Panc1 (cell line): ENCODE measurements around the gene DESI1. TPM values are rescaled to one million over a fixed set of nuclear protein-coding genes. Genes with fewer than 3 reads are reported as not detected.

Experiments used
- ATAC-seq: fragments of 200-7000 bp; cut with Tn5 transposase; 2 replicates; pipeline ENCODE4 v1.9.1; 2020; ENCODE audit warnings: mild to moderate bottlenecking, moderate library complexity
- BruUV-seq: library from RNA; stranded (reverse); fragments of 400-500 nt; replicated peaks from 2 replicates; lab custom pipeline; 2021; lab: Mats Ljungman, UMichigan
- CTCF ChIA-PET: fragments of 300-600 bp; sonication (Branson Sonifier 250); formaldehyde crosslinking; loops from one replicate; lab custom pipeline; 2022; ENCODE audit warnings: antibody characterized with exemption; lab: Charles Lee
- POLR2A ChIA-PET: fragments of 300-600 bp; sonication (Branson Sonifier 250); formaldehyde crosslinking; loops from one replicate; lab custom pipeline; 2022; ENCODE audit warnings: antibody characterized with exemption; lab: Charles Lee
- DNase-seq: peaks from one replicate; pipeline ENCODE4 v3.0.0-alpha.2; 2010; ENCODE audit warnings: low read depth, low spot score
- H3K27ac ChIP-seq: 2 replicates; pipeline ENCODE4 v1.5.1; 2011; ENCODE audit warnings: mild to moderate bottlenecking, low read length, inconsistent platforms
- H3K27me3 ChIP-seq: fragments of 200-500 bp; sonication (Bioruptor generic); 2 replicates; pipeline ENCODE4 v1.6.0; 2014; ENCODE audit warnings: low read length, inconsistent platforms; ENCODE audit not compliant: control insufficient read depth, insufficient read depth
- H3K36me3 ChIP-seq: fragments of 200-500 bp; sonication (Bioruptor generic); 2 replicates; pipeline ENCODE4 v1.5.1; 2014; ENCODE audit warnings: inconsistent platforms, mild to moderate bottlenecking, low read length, moderate library complexity; ENCODE audit not compliant: control insufficient read depth, insufficient read depth
- H3K4me1 ChIP-seq: 2 replicates; pipeline ENCODE4 v1.5.1; 2011; ENCODE audit warnings: inconsistent platforms, mild to moderate bottlenecking, low read length, moderate library complexity; ENCODE audit not compliant: control insufficient read depth, insufficient read depth
- H3K4me3 ChIP-seq, 2 experiments: 2 replicates each; pipeline ENCODE4 v1.5.1; 2011 to 2012; ENCODE audit warnings: low read depth in 2 of 2, low read length in 2 of 2, mild to moderate bottlenecking in 2 of 2, inconsistent platforms in 1 of 2, moderate library complexity in 1 of 2
- H3K9me3 ChIP-seq: fragments of 200-500 bp; sonication (Bioruptor generic); 2 replicates; pipeline ENCODE4 v1.5.1; 2014; ENCODE audit warnings: low read depth, mild to moderate bottlenecking, inconsistent platforms, low read length, moderate library complexity; ENCODE audit not compliant: control insufficient read depth, insufficient read depth
- POLR2AphosphoS5 ChIP-seq: IDR thresholded peaks from 2 replicates; pipeline ENCODE4 v1.6.1; 2012; ENCODE audit warnings: mild to moderate bottlenecking, low read depth, low read length, moderate library complexity
- SIN3A ChIP-seq: IDR thresholded peaks from 2 replicates; pipeline ENCODE4 v1.6.1; 2012; ENCODE audit warnings: low read depth, mild to moderate bottlenecking, low read length, moderate library complexity, borderline replicate concordance; ENCODE audit not compliant: insufficient read depth
- TCF7L2 ChIP-seq: IDR thresholded peaks from 2 replicates; pipeline ENCODE4 v1.6.1; 2011; ENCODE audit warnings: mild to moderate bottlenecking, low read depth, low read length, inconsistent platforms
- in situ Hi-C: cut with HindIII; loops from 2 replicates; pipeline ENCODE4 v1.10.0; 2016; ENCODE audit warnings: low sequenced_read_pairs, low pct_unique_long_range_greater_than_20kb
- intact Hi-C: fragments of 100-400 bp; cut with micrococcal nuclease; formaldehyde crosslinking; loops from one replicate; pipeline ENCODE4 v1.10.0; 2022; ENCODE audit not compliant: unreplicated experiment
- total RNA-seq: library from RNA; stranded (reverse); gene quantifications from one replicate; pipeline ENCODE4 v1.2.1, GENCODE V29; 2021; ENCODE audit not compliant: unreplicated experiment
- TF ChIP-seq, protein P1 (sequence below), 2 experiments: IDR thresholded peaks; 2 replicates each; pipeline ENCODE4 v1.6.1; 2011 to 2012; ENCODE audit warnings: low read depth in 2 of 2, control low read depth in 1 of 2, low read length in 1 of 2, mild to moderate bottlenecking in 1 of 2, moderate library complexity in 1 of 2; ENCODE audit not compliant: insufficient read depth in 1 of 2
- TF ChIP-seq, protein P2 (sequence below): fragments of 450-650 bp; IDR thresholded peaks from 2 replicates; pipeline ENCODE4 v1.5.1; 2017; ENCODE audit warnings: mild to moderate bottlenecking

Gene DESI1
- total RNA-seq, 1 experiment from 2014 or later, result 33.5 TPM

DNA sequence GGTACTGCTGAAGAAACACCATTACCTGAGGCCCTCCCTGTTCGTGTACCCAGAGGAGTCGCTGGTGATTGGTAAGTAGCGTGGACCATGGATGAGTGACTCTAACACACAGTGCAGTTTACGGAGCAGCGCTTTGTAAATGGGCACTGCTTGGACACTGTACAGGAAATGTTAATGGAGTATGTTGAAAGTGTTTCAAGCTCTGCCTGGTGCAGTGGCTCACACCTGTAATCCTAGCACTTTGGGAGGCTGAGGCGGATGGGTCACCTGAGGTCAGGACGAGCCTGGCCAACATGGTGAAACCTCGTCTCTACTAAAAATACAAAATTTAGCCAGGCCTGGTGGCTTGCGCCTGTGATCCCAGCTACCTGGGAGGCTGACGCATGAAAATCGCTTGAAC lies 30.0 kb upstream of the DESI1 start:
- POLR2A ChIA-PET, result interaction anchor here (0.6 to 0.9 kb wide), 2 partner anchors 9 to 34 kb away, joined by 5 to 12 read pairs; no protein-coding TSS in a partner anchor
- TF ChIP-seq, protein P1, sequence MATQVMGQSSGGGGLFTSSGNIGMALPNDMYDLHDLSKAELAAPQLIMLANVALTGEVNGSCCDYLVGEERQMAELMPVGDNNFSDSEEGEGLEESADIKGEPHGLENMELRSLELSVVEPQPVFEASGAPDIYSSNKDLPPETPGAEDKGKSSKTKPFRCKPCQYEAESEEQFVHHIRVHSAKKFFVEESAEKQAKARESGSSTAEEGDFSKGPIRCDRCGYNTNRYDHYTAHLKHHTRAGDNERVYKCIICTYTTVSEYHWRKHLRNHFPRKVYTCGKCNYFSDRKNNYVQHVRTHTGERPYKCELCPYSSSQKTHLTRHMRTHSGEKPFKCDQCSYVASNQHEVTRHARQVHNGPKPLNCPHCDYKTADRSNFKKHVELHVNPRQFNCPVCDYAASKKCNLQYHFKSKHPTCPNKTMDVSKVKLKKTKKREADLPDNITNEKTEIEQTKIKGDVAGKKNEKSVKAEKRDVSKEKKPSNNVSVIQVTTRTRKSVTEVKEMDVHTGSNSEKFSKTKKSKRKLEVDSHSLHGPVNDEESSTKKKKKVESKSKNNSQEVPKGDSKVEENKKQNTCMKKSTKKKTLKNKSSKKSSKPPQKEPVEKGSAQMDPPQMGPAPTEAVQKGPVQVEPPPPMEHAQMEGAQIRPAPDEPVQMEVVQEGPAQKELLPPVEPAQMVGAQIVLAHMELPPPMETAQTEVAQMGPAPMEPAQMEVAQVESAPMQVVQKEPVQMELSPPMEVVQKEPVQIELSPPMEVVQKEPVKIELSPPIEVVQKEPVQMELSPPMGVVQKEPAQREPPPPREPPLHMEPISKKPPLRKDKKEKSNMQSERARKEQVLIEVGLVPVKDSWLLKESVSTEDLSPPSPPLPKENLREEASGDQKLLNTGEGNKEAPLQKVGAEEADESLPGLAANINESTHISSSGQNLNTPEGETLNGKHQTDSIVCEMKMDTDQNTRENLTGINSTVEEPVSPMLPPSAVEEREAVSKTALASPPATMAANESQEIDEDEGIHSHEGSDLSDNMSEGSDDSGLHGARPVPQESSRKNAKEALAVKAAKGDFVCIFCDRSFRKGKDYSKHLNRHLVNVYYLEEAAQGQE (IDR thresholded peaks at IDR 0.05; ENCODE audit: insufficient read depth in 1 of 2, low read depth in 2 of 2, low read length in 1 of 2), result no peak
- no peak for TF ChIP-seq TCF7L2
- no peak for TF ChIP-seq POLR2AphosphoS5
- TF ChIP-seq, protein P2, sequence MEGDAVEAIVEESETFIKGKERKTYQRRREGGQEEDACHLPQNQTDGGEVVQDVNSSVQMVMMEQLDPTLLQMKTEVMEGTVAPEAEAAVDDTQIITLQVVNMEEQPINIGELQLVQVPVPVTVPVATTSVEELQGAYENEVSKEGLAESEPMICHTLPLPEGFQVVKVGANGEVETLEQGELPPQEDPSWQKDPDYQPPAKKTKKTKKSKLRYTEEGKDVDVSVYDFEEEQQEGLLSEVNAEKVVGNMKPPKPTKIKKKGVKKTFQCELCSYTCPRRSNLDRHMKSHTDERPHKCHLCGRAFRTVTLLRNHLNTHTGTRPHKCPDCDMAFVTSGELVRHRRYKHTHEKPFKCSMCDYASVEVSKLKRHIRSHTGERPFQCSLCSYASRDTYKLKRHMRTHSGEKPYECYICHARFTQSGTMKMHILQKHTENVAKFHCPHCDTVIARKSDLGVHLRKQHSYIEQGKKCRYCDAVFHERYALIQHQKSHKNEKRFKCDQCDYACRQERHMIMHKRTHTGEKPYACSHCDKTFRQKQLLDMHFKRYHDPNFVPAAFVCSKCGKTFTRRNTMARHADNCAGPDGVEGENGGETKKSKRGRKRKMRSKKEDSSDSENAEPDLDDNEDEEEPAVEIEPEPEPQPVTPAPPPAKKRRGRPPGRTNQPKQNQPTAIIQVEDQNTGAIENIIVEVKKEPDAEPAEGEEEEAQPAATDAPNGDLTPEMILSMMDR, result no peak
- no peak for TF ChIP-seq SIN3A
- no peak for ATAC-seq
- Histone ChIP-seq H3K27ac (no peak overlapping the region), H3K9me3 (no peaks in the 10 kb centered on the region), H3K36me3 (peaks cover 28% of the 10 kb centered on the region), H3K27me3 (no peaks in the 10 kb centered on the region), H3K4me3 (no peak overlapping the region), H3K4me1 (no peaks in the 10 kb centered on the region)
- no peak for DNase-seq
- intact Hi-C loops (no loop called here), in situ Hi-C loops (no loop called here)
- CTCF ChIA-PET, result no interaction called here
- no TSS peak for BruUV-seq

DNA sequence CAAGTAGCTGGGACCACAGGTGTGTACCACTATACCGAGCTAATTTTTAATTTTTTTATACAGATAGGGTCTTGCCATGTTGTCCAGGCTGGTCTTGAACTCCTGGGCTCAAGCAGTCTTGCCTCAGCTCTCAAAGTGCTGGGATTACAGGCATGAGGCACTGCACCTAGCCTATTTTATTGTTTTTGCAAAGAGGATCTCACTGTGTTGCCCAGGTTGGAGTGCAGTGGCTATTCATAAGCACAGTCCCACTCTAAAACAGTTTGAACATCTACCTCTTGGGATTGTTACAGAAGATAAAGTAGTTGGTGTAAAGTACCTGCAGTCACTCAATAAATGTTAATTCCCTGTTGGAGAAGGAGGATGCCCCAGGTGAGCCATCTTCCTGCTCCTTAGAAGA lies 29.4 kb upstream of the DESI1 start:
- in situ Hi-C loops (no loop called here), intact Hi-C loops (no loop called here)
- ChIA-PET CTCF (no interaction called here), POLR2A (no interaction called here)
- ATAC-seq (no peak), DNase-seq (no peak)
- TF ChIP-seq, protein P1 (IDR thresholded peaks at IDR 0.05; ENCODE audit: insufficient read depth in 1 of 2, low read depth in 2 of 2, low read length in 1 of 2), result no peak
- TF ChIP-seq, protein P2, result no peak
- no peak for TF ChIP-seq SIN3A
- TF ChIP-seq POLR2AphosphoS5, result no peak
- TF ChIP-seq TCF7L2, result no peak
- Histone ChIP-seq H3K9me3 (no peaks in the 10 kb centered on the region), H3K27me3 (no peaks in the 10 kb centered on the region), H3K4me3 (no peak overlapping the region), H3K36me3 (peaks cover 28% of the 10 kb centered on the region), H3K27ac (no peak overlapping the region), H3K4me1 (no peaks in the 10 kb centered on the region)
- BruUV-seq, result no TSS peak
